ENCODE measurements around the gene IMP3.
"Not testable (repeated sequence)": the region's sequence is repeated elsewhere in the genome, so short reads cannot be mapped to it uniquely, and the experiment has no call there.

- TF ChIP-seq CTCF (IDR thresholded peaks at IDR 0.05) = peak; percentile 57 to 90
- TF ChIP-seq POLR2A, POLR2AphosphoS5, EP300 (IDR thresholded peaks at IDR 0.05): not testable (repeated sequence)
Observed at GRCh38 chr15:75686212-75686642, 46.2 kb upstream of the IMP3 start.
